Psoas muscle (tissue), 8 donors: ENCODE measurements around the gene KCNMA1. TPM values are rescaled to one million over a fixed set of nuclear protein-coding genes. Genes with fewer than 3 reads are reported as not detected.

ENCODE experiments used
- ATAC-seq, 4 donors: fragments of 200-7000 bp; cut with Tn5 transposase; one replicate each; pipeline ENCODE4 v1.9.1; 2020; ENCODE audit warnings: moderate library complexity in 3 of 4, mild to moderate bottlenecking in 2 of 4
- DNase-seq, 2 donors: peaks; one replicate each; pipeline ENCODE4 v3.0.0-alpha.2; 2020
- H3K27ac ChIP-seq: fragments of 200-600 bp; one replicate; pipeline ENCODE4 v1.8.0; 2022
- H3K27me3 ChIP-seq, 3 donors: fragments of 200-600 bp in 1 of 3; one replicate each; pipeline versions ENCODE4 v1.6.1 to v1.8.0; 2013 to 2022; ENCODE audit warnings: low read length in 2 of 3, mild to moderate bottlenecking in 2 of 3, moderate library complexity in 1 of 3; ENCODE audit not compliant: insufficient read depth in 3 of 3
- H3K36me3 ChIP-seq, 2 donors: fragments of 200-600 bp in 1 of 2; one replicate each; pipeline versions ENCODE4 v1.6.1 to v1.8.0; 2013 to 2022; ENCODE audit warnings: low read depth in 1 of 2, mild to moderate bottlenecking in 1 of 2, moderate library complexity in 1 of 2; ENCODE audit not compliant: insufficient read depth in 1 of 2
- H3K4me1 ChIP-seq: fragments of 200-600 bp; one replicate; pipeline ENCODE4 v1.8.0; 2022
- H3K4me3 ChIP-seq: fragments of 200-600 bp; one replicate; pipeline ENCODE4 v1.8.0; 2022; ENCODE audit warnings: mild to moderate bottlenecking
- H3K9me3 ChIP-seq: fragments of 200-600 bp; one replicate; pipeline ENCODE4 v1.8.0; 2022
- WGBS, 3 donors: extraction: QIAGEN DNeasy Blood & Tissue Kit; methylation state at CpG; one replicate each; pipeline versions ENCODE4 v1.1.6 to v1.1.7; 2013; 5-methylcytosine and 5-hydroxymethylcytosine counted together
- intact Hi-C, 2 donors: fragments of 100-400 bp; cut with DNase I; formaldehyde crosslinking; loops; one replicate each; pipeline versions ENCODE4 v1.11.0 to v1.14.2; 2022
- polyA plus RNA-seq, 3 donors: library from polyadenylated mRNA; stranded (reverse); fragments of 200-250 nt; gene quantifications; one replicate each; pipeline ENCODE4 v1.2.3, GENCODE V29; 2013
- total RNA-seq, 4 donors: library from RNA; stranded (reverse); fragmentation: NEBNext Ultra II Directional in 2 of 4; extraction: Animal tissue kit (Norgen Biotek cat#: 25700) in 2 of 4; gene quantifications; one replicate each; pipeline versions ENCODE4 v1.2.1 to v1.2.4, GENCODE V29; 2021 to 2023
- TF ChIP-seq, protein P1 (sequence below): fragments of 200-600 bp; IDR thresholded peaks from one replicate; pipeline ENCODE4 v1.8.0; 2022; ENCODE audit warnings: antibody characterized with exemption
- donor health status: healthy with polysubstance abuse.
- donor health status: DM: no; HTN: no; CAD: no; lungs with moderate emphysema.
- donor health status: Bipolar disorder and iron deficiency.
- donor health status: healthy.
- donor health status: DM: yes; HTN: yes; CAD: no.
- donor health status: DM: no; HTN: no; CAD: no.
- donor health status: DM: no; HTN: no; CAD: no.
- donor health status: DM: yes; HTN: yes; CAD: no.

KCNMA1 gene
- total and polyA plus RNA-seq, 7 donors: 7.9 to 53.0 (median 41.9) TPM

GRCh38 chr10:77188521-77188920, 449.1 kb downstream of the KCNMA1 start:
- no peak overlapping the region for H3K4me3 ChIP-seq
- peaks cover 0 to 2% (median 0%) of the 10 kb centered on the region in 3 donors for H3K27me3 ChIP-seq
- no peaks in the 10 kb centered on the region for H3K9me3 ChIP-seq
- TF ChIP-seq, protein P1, sequence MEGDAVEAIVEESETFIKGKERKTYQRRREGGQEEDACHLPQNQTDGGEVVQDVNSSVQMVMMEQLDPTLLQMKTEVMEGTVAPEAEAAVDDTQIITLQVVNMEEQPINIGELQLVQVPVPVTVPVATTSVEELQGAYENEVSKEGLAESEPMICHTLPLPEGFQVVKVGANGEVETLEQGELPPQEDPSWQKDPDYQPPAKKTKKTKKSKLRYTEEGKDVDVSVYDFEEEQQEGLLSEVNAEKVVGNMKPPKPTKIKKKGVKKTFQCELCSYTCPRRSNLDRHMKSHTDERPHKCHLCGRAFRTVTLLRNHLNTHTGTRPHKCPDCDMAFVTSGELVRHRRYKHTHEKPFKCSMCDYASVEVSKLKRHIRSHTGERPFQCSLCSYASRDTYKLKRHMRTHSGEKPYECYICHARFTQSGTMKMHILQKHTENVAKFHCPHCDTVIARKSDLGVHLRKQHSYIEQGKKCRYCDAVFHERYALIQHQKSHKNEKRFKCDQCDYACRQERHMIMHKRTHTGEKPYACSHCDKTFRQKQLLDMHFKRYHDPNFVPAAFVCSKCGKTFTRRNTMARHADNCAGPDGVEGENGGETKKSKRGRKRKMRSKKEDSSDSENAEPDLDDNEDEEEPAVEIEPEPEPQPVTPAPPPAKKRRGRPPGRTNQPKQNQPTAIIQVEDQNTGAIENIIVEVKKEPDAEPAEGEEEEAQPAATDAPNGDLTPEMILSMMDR: no peak
- H3K27ac ChIP-seq: no peak overlapping the region
- intact Hi-C loops: loop anchor here in 1 of 2 donors (2.0 kb wide), 1 partner anchor 26 kb away; no protein-coding TSS in a partner anchor
- ATAC-seq: no peak
- no peak for DNase-seq
- H3K36me3 ChIP-seq: no peaks in the 10 kb centered on the region
- no peaks in the 10 kb centered on the region for H3K4me1 ChIP-seq

- H3K36me3 ChIP-seq: no peaks in the 10 kb centered on the region
- DNase-seq (no peak), ATAC-seq (no peak)
- H3K9me3 ChIP-seq: no peaks in the 10 kb centered on the region
- no peak overlapping the region for H3K4me3 ChIP-seq
- peaks cover 5% of the 10 kb centered on the region for H3K4me1 ChIP-seq
- H3K27me3 ChIP-seq: peaks cover 0 to 2% (median 0%) of the 10 kb centered on the region in 3 donors
- H3K27ac ChIP-seq: no peak overlapping the region
- TF ChIP-seq, protein P1: no peak
- intact Hi-C loops: loop anchor here in 1 of 2 donors (2.0 kb wide), 1 partner anchor 27 kb away; no protein-coding TSS in a partner anchor
- 72 to 85% (median 78%) methylated on average over 1 of the region's 1 CpG for WGBS, 3 donors
Observed at GRCh38 chr10:77188000-77188395, 449.6 kb downstream of the KCNMA1 start.

- Histone ChIP-seq H3K4me3 (no peak overlapping the region), H3K9me3 (no peaks in the 10 kb centered on the region), H3K36me3 (no peaks in the 10 kb centered on the region), H3K27me3 (peaks cover 0 to 2% (median 0%) of the 10 kb centered on the region in 3 donors), H3K4me1 (peaks cover 10% of the 10 kb centered on the region), H3K27ac (no peak overlapping the region)
- 65 to 69% (median 68%) methylated on average over 9 of the region's 9 CpGs for WGBS, 3 donors
- no peak for DNase-seq
- TF ChIP-seq, protein P1: no peak
- no peak for ATAC-seq
- intact Hi-C loops: no loop called here
Observed at GRCh38 chr10:77187376-77187999, 450.1 kb downstream of the KCNMA1 start.

DNA sequence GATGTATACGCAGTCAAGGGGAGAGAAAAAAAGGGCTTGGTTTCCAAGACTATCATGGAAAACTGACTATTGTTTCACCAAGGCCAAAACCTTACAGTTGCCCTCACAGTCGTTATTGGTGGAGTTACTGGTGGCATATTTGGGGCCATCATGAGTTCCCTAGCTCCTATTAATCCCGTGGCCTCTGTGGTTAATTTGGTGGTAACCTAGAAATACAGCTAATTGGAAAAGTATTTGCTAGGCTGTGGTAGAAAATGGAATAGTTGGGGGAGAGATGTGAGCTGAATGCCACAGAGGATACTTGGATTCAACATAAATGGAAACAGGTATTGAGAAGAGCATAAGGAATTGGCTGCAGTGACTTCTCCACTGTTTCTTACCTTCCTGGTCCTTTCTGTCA, 450.7 kb downstream of the KCNMA1 start:
- 84 to 90% (median 90%) methylated on average over 3 of the region's 3 CpGs for WGBS, 3 donors
- ATAC-seq (no peak), DNase-seq (no peak)
- Histone ChIP-seq H3K27ac (no peak overlapping the region), H3K4me3 (no peak overlapping the region), H3K9me3 (no peaks in the 10 kb centered on the region), H3K27me3 (peaks cover 0 to 2% (median 0%) of the 10 kb centered on the region in 3 donors), H3K36me3 (no peaks in the 10 kb centered on the region), H3K4me1 (peaks cover 13% of the 10 kb centered on the region)
- intact Hi-C loops: no loop called here
- TF ChIP-seq, protein P1: no peak

GRCh38 chr10:77185696-77186095, 451.9 kb downstream of the KCNMA1 start:
- intact Hi-C loops: no loop called here
- ATAC-seq (no peak), DNase-seq (no peak)
- Histone ChIP-seq H3K27me3 (peaks cover 0 to 2% (median 0%) of the 10 kb centered on the region in 3 donors), H3K4me3 (no peak overlapping the region), H3K27ac (no peak overlapping the region), H3K36me3 (no peaks in the 10 kb centered on the region), H3K4me1 (peaks cover 13% of the 10 kb centered on the region), H3K9me3 (no peaks in the 10 kb centered on the region)
- TF ChIP-seq, protein P1: no peak
- WGBS, 3 donors: 52 to 65% (median 60%) methylated on average over 2 of the region's 2 CpGs
